ENCODE measurements around the gene KRT81.

- no peak for TF ChIP-seq POLR2AphosphoS5 (IDR thresholded peaks at IDR 0.05)
- TF ChIP-seq POLR2A (IDR thresholded peaks at IDR 0.05; ENCODE audit: low read depth) = no peak
- TF ChIP-seq CTCF (IDR thresholded peaks at IDR 0.05) = no peak
Observed at GRCh38 chr12:52331039-52331438, 39.7 kb upstream of the KRT81 start.

Measured in esophagus muscularis mucosa (tissue), 3 donors.